Right hindlimb (tissue), 1 donor: ENCODE results near the gene GIT2.
"Not testable (repeated sequence)": the region's sequence is repeated elsewhere in the genome, so short reads cannot be mapped to it uniquely, and the experiment has no call there.

Experiments used
- DNase-seq: peaks from one replicate; pipeline ENCODE4 v3.0.0-alpha.2; 2018

Gene GIT2

GRCh38 chr12:110002676-110003515, 6.7 kb upstream of the GIT2 start:
- DNase-seq, result no peak

DNA sequence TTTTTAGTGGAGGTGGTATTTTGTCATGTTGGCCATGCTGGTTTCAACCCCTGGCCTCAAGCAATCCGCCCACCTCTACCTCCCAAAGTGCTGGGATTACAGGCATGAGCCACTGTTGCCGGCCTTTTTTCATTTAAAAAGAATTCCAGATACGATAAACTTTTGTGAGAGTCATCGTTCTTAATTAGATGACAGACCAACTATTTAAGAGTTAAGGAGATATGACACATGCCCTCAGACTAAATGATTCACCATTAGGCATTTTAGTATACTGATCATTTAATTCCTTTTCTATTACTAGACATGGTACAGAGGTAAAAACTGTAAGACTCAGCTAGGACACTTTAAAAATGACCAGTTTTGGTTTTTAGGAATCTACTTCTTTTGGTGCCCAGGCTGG, 5.4 kb upstream of the GIT2 start:
- no peak for DNase-seq

- DNase-seq, result peak; percentile 37
Observed at GRCh38 chr12:109999983-110000505, 3.9 kb upstream of the GIT2 start.

DNA sequence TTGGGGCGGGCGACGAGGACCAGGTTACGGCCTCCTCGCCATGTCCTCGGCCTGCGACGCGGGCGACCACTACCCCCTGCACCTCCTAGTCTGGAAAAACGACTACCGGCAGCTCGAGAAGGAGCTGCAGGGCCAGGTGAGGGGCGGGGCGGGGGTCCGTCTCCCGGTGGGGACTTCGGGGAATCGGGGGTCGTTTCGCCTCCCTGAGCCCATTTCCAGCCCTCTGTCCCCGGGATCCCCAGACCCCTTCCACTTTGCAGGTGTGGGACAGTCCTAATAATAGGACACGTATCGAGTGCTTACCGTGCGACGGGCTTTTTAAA, 3.4 kb upstream of the GIT2 start:
- DNase-seq, result no peak

GRCh38 chr12:109998904-109999648, 2.9 kb upstream of the GIT2 start, which contains the start of gene ANKRD13A:
ANKRD13A (plus strand) TSS chr12:109999430; CDS start chr12:109999689, 259 bp downstream.
- peak; percentile 95 for DNase-seq

GRCh38 chr12:109998241-109998903, 2.2 kb upstream of the GIT2 start:
- DNase-seq, result peak; percentile 72

DNA sequence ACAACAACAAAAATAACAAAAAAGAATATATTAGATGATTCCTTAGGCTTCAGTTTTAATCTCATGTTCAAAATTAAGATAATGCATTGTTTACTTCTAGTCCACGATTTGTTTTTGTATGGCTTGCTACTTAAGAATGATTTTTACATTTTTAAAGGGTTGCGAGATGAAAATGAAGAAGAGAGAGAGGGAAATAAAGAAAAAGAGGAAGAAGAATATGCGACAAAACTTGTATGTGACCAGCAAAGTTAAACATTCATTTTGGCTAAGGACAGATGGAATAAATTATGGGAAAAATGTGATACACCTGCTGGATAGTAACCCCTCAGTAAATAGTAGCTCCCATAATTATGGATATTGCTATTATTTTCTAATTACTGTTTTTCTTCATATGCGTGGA, 1.2 kb upstream of the GIT2 start:
- no peak for DNase-seq

DNA sequence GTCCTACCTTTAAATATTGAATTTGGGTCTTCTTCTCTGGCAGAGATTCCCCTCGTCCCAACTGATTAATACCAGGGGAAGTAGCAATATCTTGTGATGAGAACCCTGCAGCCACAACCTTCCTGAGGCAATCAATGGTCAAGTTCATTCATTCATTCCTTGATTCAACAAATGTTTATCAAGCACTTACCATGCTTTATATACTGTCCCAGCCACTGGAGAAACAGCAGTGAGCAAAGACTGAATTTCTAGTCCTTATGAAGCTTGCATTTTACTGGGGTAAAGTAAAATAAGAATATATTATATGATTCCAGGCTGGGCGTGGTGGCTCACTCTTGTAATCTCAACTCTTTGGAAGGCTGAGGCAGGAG, 300 bp upstream of the GIT2 start:
- no peak for DNase-seq

GRCh38 chr12:109995361-109995685, 845 bp downstream of the GIT2 start:
- no peak for DNase-seq

DNA sequence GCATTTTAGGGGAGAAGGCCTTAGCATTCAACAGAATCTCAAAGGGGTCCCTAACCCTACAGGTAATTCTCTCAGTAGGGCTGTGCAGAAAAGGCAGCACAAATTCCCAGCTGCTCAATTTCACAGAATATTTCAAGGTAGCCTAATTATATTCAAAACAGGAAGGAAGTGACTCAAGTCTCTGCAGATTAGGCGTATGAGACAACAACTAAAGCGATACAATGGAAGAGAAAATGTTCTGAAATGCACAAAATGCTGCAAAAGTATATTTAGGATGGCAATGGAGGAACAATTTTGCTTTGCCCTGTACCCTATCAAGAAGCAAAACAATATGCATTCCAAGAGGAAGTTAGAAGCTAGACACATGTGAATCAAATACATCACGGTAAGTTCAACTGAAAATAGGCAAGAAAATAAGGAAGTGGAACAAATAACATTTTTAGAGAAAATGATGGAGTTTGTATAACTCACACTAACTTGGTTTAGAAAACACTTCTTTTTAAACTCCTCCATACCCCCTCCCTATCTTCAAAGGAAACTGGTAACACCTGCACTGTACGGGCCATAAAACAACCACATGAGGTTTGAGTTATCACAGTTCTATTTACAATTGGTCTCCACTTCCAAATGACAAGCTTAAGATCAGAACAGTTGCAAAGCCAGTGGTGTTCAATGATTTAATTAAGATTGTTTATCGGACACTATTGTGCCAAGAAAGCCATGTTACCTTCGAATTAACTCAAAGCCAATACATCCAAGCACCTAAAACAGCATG, 1.6 kb downstream of the GIT2 start:
- DNase-seq, result no peak

- DNase-seq, result no peak
Observed at GRCh38 chr12:109993091-109993490, 3.1 kb downstream of the GIT2 start.

DNA sequence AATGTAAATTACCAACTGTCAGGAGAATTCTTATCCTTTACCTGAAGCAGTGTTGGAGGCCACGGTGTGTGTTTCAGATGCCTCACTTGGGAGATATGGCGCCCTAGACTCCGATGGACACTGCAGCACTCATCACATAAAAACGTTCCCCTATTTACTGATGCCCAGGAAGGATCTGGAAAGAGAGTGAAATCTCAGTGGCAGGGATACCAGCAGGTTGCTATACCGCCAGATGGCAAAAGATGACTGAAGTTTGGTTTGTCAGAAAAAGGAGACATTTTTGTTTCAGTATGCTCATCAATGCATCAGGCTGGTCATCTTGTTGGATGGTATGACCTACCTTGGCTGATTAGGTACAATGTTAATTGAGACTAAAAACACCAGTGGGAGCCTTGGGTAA, 4.6 kb downstream of the GIT2 start:
- no peak for DNase-seq

GRCh38 chr12:109989380-109989779, 6.8 kb downstream of the GIT2 start:
- no peak for DNase-seq

DNA sequence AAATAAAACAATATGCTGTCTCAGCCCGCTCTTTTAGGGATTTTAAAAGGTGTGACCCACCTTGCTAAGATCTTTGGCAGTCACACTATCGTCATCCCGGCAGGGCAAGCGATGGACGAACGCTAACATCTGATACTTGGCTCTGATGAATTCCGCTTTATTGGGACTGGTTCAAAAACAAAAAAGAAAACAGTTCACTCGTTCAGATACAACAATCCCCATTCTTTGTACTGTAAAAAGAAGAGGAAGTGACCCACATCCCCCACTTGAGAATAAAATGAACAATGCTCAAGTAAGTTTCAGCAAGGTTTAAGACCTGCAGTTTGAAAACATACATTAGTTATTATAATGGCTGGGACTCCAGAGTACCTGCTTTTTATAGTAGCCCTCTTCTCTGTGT, 7.3 kb downstream of the GIT2 start:
- no peak for DNase-seq

- no peak for DNase-seq
Observed at GRCh38 chr12:109988274-109988673, 7.9 kb downstream of the GIT2 start.

DNA sequence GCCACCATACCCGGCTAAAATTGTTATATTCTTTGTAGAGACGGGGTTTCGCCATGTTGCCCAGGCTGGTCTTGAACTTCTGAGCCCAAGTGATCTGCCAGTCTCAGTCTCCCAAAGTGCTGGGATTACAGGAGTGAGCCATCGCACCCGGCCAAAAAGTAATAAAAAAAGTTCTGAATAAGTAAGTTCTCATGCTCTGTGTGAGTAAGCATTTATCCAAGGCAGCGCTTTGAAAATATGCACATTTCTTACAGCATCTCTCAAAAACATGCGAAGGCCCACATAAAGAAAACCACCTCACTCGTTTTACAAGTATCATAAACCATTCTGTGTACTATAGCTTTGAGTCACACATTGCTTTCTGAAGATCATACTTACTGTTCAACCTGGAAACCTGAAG, 8.6 kb downstream of the GIT2 start:
- DNase-seq, result no peak

GRCh38 chr12:109986236-109986635, 9.9 kb downstream of the GIT2 start:
- DNase-seq, result not testable (repeated sequence)

- DNase-seq, result no peak
Observed at GRCh38 chr12:109983432-109984142, 12.6 kb downstream of the GIT2 start.

DNA sequence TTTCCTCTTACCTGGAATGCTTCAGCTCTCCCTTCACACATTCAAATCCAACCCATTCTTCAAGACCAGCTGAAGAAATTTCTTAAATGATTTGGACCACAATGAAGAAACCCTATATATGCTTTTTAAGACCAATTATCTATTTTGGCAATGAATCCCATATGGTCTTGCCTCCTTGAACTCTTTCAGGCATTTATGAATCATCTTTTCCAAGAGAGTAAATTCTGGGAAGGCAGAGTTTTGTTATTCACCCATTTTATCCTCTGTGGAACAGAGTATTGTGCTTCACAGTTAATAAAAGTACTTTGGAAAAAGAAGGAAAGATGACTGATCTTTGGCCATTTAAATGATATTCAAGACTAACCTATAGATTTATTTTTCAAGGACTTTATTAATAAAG, 14.0 kb downstream of the GIT2 start:
- no peak for DNase-seq

GRCh38 chr12:109981311-109981710, 14.9 kb downstream of the GIT2 start:
- no peak for DNase-seq

DNA sequence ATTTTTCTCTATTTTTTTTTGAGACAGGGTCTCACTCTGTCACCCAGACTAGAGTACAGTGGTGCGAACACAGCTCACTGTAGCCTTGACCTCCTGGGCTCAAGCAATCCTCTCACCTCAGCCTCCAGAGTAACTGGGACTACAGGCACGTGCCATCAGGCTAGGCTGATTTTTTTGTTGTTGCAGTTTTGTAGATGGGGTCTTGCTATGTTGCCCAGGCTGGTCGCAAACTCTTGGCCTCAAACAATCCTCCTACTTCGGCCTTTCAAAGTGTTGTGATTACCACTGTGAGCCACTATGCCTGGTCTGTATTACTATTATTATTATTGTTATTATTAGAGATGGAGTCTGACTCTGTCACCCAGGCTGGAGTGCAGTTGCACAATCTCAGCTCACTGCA, 23.3 kb downstream of the GIT2 start:
- no peak for DNase-seq

GRCh38 chr12:109968801-109969200, 27.4 kb downstream of the GIT2 start:
- no peak for DNase-seq
